ENCODE results near the gene CREBBP. TPM values are rescaled to one million over a fixed set of nuclear protein-coding genes. Genes with fewer than 3 reads are reported as not detected.
"Not testable (repeated sequence)": the region's sequence is repeated elsewhere in the genome, so short reads cannot be mapped to it uniquely, and the experiment has no call there.

The CREBBP gene
- total RNA-seq, 1 donor, result 109 TPM

DNA sequence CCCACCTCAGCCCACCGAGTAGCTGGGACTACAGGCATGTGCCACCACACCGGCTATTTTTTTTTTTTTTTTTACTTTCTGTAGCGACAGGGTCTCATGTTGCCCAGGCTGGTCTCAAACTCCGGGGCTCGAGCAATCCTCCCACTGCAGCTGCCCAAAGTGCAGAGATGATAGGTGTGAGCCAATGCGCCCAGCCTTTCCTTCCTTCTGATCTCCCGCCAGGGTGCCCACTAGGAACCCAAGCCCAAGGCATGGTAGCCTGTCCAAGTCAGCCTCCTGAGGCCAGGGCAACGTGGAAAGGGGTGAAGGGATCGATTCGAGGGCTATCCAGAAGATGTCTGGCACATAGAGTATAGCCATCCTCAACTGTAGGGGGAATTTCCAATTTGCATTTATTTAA is 9.6 kb upstream of the CREBBP start:
- H3K4me3 ChIP-seq (ENCODE audit: low read length), result no peak overlapping the region
- H3K4me1 ChIP-seq (ENCODE audit: insufficient read depth, low read length), result no peaks in the 10 kb centered on the region
- no peaks in the 10 kb centered on the region for H3K9me3 ChIP-seq (ENCODE audit: low read depth, low read length)
- H3K27me3 ChIP-seq (ENCODE audit: insufficient read depth, low read length), result no peaks in the 10 kb centered on the region

DNA sequence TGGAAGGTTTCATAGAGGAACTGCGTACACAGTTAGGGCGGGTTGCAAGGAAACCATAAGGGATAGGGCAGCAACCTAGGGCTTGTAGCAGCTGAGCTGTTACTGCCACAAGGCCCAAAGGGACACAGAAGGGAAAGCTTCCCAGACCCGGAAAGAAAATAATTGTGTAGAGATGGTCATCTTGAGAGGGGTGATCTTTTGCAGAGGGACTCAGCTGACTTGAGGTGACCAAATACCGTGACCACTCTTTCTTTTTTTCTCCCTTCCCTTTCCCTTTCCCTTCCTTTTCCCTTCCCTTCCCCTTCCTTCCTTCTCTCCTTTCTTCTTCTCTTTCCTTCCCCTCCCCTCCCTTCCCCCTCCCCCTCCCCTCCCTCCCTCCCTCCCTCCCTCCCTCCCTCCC is 8.5 kb upstream of the CREBBP start:
- no peaks in the 10 kb centered on the region for H3K27me3 ChIP-seq (ENCODE audit: insufficient read depth, low read length)
- no peaks in the 10 kb centered on the region for H3K4me1 ChIP-seq (ENCODE audit: insufficient read depth, low read length)
- H3K9me3 ChIP-seq (ENCODE audit: low read depth, low read length), result no peaks in the 10 kb centered on the region
- H3K4me3 ChIP-seq (ENCODE audit: low read length), result no peak overlapping the region

DNA sequence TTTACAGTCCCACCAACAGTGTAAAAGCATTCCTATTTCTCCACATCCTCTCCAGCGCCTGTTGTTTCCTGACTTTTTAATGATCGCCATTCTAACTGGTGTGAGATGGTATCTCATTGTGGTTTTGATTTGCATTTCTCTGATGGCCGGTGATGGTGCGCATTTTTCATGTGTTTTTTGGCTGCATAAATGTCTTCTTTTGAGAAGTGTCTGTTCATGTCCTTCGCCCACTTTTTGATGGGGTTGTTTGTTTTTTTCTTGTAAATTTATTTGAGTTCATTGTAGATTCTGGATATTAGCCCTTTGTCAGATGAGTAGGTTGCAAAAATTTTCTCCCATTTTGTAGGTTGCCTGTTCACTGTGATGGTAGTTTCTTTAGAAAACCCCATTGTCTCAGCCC is 5.5 kb upstream of the CREBBP start:
- not testable (repeated sequence) for H3K4me1 ChIP-seq (ENCODE audit: insufficient read depth, low read length); H3K9me3 ChIP-seq (ENCODE audit: low read depth, low read length); H3K4me3 ChIP-seq (ENCODE audit: low read length); H3K27me3 ChIP-seq (ENCODE audit: insufficient read depth, low read length)

- Histone ChIP-seq H3K4me1 (ENCODE audit: insufficient read depth, low read length) (peaks cover 7% of the 10 kb centered on the region), H3K9me3 (ENCODE audit: low read depth, low read length) (no peaks in the 10 kb centered on the region)
Measured at GRCh38 chr16:3884398-3884797, 3.9 kb upstream of the CREBBP start.

DNA sequence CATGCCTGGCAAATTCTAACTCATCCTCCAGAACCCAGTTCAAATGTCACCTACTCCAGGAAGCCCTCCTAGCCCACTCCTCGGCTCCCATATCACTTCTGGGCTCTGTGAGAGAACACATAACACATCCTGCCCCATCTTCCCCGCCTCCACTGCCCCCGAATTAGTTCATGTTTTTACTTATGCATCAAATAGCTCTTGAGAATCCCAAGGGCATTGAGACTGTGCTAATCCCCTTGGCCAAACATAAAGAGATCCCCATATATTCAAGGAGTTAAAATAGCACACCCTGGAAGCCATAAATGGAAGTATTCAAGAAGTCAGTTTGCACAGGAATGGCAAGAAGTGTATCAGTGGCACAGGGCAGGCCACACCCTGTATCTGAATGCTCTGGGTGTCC is 2.0 kb upstream of the CREBBP start:
- Histone ChIP-seq H3K4me3 (ENCODE audit: low read length) (no peak overlapping the region), H3K27me3 (ENCODE audit: insufficient read depth, low read length) (no peaks in the 10 kb centered on the region), H3K9me3 (ENCODE audit: low read depth, low read length) (no peaks in the 10 kb centered on the region), H3K4me1 (ENCODE audit: insufficient read depth, low read length) (peaks cover 23% of the 10 kb centered on the region)

More at GRCh38 chr16:3884398-3884797, 3.9 kb upstream of the CREBBP start:
- H3K4me3 ChIP-seq (ENCODE audit: low read length), result no peak overlapping the region
- H3K27me3 ChIP-seq (ENCODE audit: insufficient read depth, low read length), result no peaks in the 10 kb centered on the region

- no peaks in the 10 kb centered on the region for H3K9me3 ChIP-seq (ENCODE audit: low read depth, low read length)
- no peak overlapping the region for H3K4me3 ChIP-seq (ENCODE audit: low read length)
- peaks cover 33% of the 10 kb centered on the region for H3K4me1 ChIP-seq (ENCODE audit: insufficient read depth, low read length)
- no peaks in the 10 kb centered on the region for H3K27me3 ChIP-seq (ENCODE audit: insufficient read depth, low read length)
Measured at GRCh38 chr16:3881499-3881990, 1.0 kb upstream of the CREBBP start.

- Histone ChIP-seq H3K4me3 (ENCODE audit: low read length) (peak overlapping the region; percentile 71), H3K9me3 (ENCODE audit: low read depth, low read length) (no peaks in the 10 kb centered on the region), H3K4me1 (ENCODE audit: insufficient read depth, low read length) (peaks cover 44% of the 10 kb centered on the region), H3K27me3 (ENCODE audit: insufficient read depth, low read length) (no peaks in the 10 kb centered on the region)
Measured at GRCh38 chr16:3879887-3880564, 487 bp downstream of the CREBBP start.

GRCh38 chr16:3879258-3879886 is 1.1 kb downstream of the CREBBP start:
- Histone ChIP-seq H3K9me3 (ENCODE audit: low read depth, low read length) (no peaks in the 10 kb centered on the region), H3K4me1 (ENCODE audit: insufficient read depth, low read length) (peaks cover 51% of the 10 kb centered on the region), H3K4me3 (ENCODE audit: low read length) (peak overlapping the region; percentile 71), H3K27me3 (ENCODE audit: insufficient read depth, low read length) (no peaks in the 10 kb centered on the region)

- Histone ChIP-seq H3K27me3 (ENCODE audit: insufficient read depth, low read length) (no peaks in the 10 kb centered on the region), H3K4me1 (ENCODE audit: insufficient read depth, low read length) (peaks cover 59% of the 10 kb centered on the region), H3K9me3 (ENCODE audit: low read depth, low read length) (no peaks in the 10 kb centered on the region), H3K4me3 (ENCODE audit: low read length) (peak overlapping the region; percentile 71)
Measured at GRCh38 chr16:3878610-3879009, 1.9 kb downstream of the CREBBP start.

GRCh38 chr16:3876695-3877094 is 3.8 kb downstream of the CREBBP start:
- H3K27me3 ChIP-seq (ENCODE audit: insufficient read depth, low read length), result no peaks in the 10 kb centered on the region
- peaks cover 72% of the 10 kb centered on the region for H3K4me1 ChIP-seq (ENCODE audit: insufficient read depth, low read length)
- H3K4me3 ChIP-seq (ENCODE audit: low read length), result no peak overlapping the region
- no peaks in the 10 kb centered on the region for H3K9me3 ChIP-seq (ENCODE audit: low read depth, low read length)

DNA sequence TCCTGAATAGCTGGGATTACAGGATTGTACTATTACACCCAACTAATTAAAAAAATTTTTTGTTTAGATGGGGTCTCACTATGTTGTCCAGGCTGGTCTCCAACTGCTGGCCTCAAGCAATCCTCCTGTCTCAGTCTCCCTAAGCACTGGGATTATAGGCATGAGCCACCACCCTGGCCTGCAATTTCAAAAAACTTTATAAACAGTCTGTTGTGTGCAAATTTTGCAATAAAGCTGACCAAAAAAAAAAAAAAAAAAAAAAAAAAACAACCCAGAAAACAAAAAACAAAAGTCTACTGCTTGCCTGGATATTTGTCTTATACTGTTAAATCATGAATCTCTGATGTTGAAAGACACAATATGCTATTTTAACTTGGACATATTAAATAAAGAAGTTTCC is 4.4 kb downstream of the CREBBP start:
- Histone ChIP-seq H3K4me3 (ENCODE audit: low read length) (no peak overlapping the region), H3K27me3 (ENCODE audit: insufficient read depth, low read length) (no peaks in the 10 kb centered on the region), H3K4me1 (ENCODE audit: insufficient read depth, low read length) (peaks cover 70% of the 10 kb centered on the region), H3K9me3 (ENCODE audit: low read depth, low read length) (no peaks in the 10 kb centered on the region)

DNA sequence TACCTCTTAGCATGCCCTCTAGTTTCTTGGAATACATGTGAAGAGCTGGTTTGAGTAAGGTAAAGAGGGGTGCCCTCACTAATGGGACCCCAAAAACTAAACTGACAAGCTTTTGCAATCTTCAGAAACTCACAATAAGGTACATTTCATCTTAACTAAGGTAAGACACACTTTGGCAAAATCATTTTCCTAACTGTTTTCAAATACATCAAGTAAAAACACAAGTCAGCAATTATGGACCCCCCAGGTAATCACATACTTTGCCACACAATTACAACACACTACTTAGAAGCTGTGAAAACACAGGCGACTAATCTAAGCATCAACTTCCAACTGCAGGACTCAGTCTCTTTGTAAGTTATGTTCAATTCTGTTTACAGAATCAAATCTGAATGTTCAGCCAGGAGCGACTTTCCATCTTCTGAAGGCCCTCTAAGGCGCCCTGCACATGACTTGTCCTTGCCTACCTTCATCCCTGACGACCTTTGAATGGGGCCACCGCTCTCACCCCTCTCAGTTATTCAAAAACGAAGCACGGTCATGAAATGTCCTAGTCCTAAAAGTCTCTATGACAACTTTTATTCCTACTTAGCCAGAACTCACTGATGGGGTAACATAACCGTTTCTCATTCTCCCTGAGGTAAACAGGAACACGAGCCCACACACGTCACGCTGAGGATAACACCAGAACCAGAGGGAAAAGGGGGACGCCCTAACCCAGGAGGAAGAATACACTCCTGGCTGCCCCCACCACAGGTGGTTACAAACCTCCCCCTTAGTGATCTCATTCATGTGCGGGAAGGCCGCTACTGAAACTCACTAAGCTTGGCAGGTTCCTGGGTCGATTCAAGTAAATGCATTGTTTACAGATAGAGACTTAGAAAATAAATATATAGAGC is 5.5 kb downstream of the CREBBP start:
- no peaks in the 10 kb centered on the region for H3K9me3 ChIP-seq (ENCODE audit: low read depth, low read length)
- no peaks in the 10 kb centered on the region for H3K27me3 ChIP-seq (ENCODE audit: insufficient read depth, low read length)
- H3K4me1 ChIP-seq (ENCODE audit: insufficient read depth, low read length), result peaks cover 74% of the 10 kb centered on the region
- H3K4me3 ChIP-seq (ENCODE audit: low read length), result no peak overlapping the region

DNA sequence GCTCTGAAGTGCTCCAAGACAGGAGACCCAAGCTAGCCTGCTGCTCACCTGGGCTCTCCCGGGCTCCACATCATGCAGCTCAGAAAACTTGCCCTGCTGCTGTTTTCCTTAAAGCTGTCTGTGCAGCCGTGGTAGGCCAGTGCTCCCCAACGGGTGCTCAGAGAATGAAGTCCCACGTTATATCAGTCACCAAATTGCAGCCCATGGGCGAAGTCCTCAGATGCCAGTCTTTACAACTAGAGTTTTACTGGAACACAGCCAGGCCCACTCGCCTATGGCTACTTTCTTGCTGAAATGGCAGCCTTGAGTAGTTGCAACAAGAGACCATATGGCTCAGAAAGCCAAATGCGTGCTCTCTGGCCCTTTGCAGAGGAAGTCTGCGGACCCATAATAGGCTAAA is 6.3 kb downstream of the CREBBP start:
- H3K27me3 ChIP-seq (ENCODE audit: insufficient read depth, low read length), result no peaks in the 10 kb centered on the region
- H3K9me3 ChIP-seq (ENCODE audit: low read depth, low read length), result no peaks in the 10 kb centered on the region
- peaks cover 74% of the 10 kb centered on the region for H3K4me1 ChIP-seq (ENCODE audit: insufficient read depth, low read length)
- no peak overlapping the region for H3K4me3 ChIP-seq (ENCODE audit: low read length)

DNA sequence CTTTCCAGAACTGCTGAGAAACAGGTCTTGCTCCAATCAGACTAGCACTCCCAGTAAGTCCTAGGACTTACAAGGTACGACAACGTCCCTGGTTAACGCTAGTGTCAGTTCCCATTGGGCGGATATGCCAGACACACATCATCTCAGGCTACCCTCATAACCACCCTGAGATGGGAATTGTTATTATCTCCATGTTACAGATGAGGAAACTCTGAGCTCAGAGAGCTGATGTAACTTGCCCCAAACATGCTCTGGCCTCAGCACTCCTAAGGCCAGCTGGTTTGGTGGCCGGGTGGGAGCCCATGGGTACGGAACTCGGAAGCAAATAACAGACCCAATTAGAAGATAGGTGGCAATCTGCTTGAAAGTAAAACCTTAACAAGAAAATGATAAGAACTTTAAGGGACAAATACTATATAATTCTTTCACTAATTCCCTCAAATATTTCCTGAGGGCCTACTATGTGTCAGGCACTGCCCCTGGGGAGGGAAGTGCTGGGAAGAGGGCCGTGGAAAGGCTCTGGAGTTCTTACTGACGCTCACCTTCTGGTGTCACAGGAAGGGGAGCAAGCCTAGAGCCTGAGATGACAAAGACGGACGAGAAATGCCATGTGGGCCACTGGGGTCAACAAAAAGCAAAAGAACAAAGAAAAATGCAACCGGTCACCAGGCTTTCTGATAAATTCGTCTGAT is 6.9 kb downstream of the CREBBP start:
- no peaks in the 10 kb centered on the region for H3K9me3 ChIP-seq (ENCODE audit: low read depth, low read length)
- H3K27me3 ChIP-seq (ENCODE audit: insufficient read depth, low read length), result no peaks in the 10 kb centered on the region
- peaks cover 75% of the 10 kb centered on the region for H3K4me1 ChIP-seq (ENCODE audit: insufficient read depth, low read length)
- H3K4me3 ChIP-seq (ENCODE audit: low read length), result no peak overlapping the region

All from mononuclear cell (primary cell).